K562 (cell line): ENCODE data around the gene PDCD1LG2. TPM values are rescaled to one million over a fixed set of nuclear protein-coding genes. Genes with fewer than 3 reads are reported as not detected.

ENCODE experiments used
- ATAC-seq: fragments of 200-7000 bp; cut with Tn5 transposase; 3 replicates; pipeline ENCODE4 v1.9.1; 2020; ENCODE audit warnings: moderate library complexity
- BruUV-seq: library from RNA; stranded (reverse); fragments of 400-500 nt; replicated peaks from 2 replicates; lab custom pipeline; 2021; lab: Mats Ljungman, UMichigan
- CTCF ChIA-PET: fragments of 300-600 bp; formaldehyde crosslinking; extraction: SDS; loops from one replicate; lab custom pipeline; 2021; ENCODE audit warnings: low intra/inter-chr PET ratio; lab: Yijun Ruan, JAX
- POLR2A ChIA-PET: fragments of 300-600, 350-650 bp; sonication (Branson Sonifier 250); formaldehyde crosslinking; extraction: SDS; loops from one replicate; lab custom pipeline; 2021; ENCODE audit warnings: antibody characterized with exemption, inconsistent platforms; lab: Yijun Ruan, JAX
- DNase-seq, 4 experiments: peaks; one replicate each; pipeline versions ENCODE4 v3.0.0 to v3.0.0-alpha.2; 2011 to 2018; ENCODE audit warnings: low spot score in 3 of 4, mixed read lengths in 3 of 4; ENCODE audit errors: extremely low read depth in 1 of 4
- FAIRE-seq: peaks from 2 replicates; lab custom pipeline; 2011; peaks lifted over from hg19 to GRCh38; lab: Jason Lieb, UNC
- H2AFZ ChIP-seq: 2 replicates; pipeline ENCODE4 v1.6.0; 2011; ENCODE audit warnings: low read depth, low read length, control low read depth, inconsistent platforms
- H3K27ac ChIP-seq: fragments of 200-600 bp; 3 replicates; pipeline ENCODE4 v1.8.0; 2011; ENCODE audit warnings: low read depth, mild to moderate bottlenecking, control low read depth, inconsistent platforms, low read length, moderate library complexity, mixed read lengths; ENCODE audit errors: extremely low read depth
- H3K27me3 ChIP-seq, 2 experiments: fragments of 300-600 bp in 1 of 2; 2 replicates in 1 of 2; 3 replicates in 1 of 2; pipeline versions ENCODE4 v1.6.0 to v1.8.0; 2011; ENCODE audit warnings: inconsistent platforms in 2 of 2, low read length in 2 of 2, mild to moderate bottlenecking in 1 of 2, mixed read lengths in 1 of 2, moderate library complexity in 1 of 2; ENCODE audit not compliant: control insufficient read depth in 2 of 2, insufficient read depth in 2 of 2
- H3K36me3 ChIP-seq: fragments of 300-600 bp; 3 replicates; pipeline ENCODE4 v1.8.0; 2011; ENCODE audit warnings: mild to moderate bottlenecking, low read length, inconsistent platforms; ENCODE audit not compliant: control insufficient read depth, insufficient read depth
- H3K4me1 ChIP-seq, 2 experiments: fragments of 200-600 bp in 1 of 2; replicated peaks in 1 of 2; 2 replicates in 1 of 2; 3 replicates in 1 of 2; pipeline versions ENCODE4 v1.5.1 to v1.8.0; 2011; ENCODE audit warnings: inconsistent platforms in 2 of 2, low read length in 2 of 2, mild to moderate bottlenecking in 1 of 2, mixed read lengths in 1 of 2, moderate library complexity in 1 of 2; ENCODE audit not compliant: control insufficient read depth in 2 of 2, insufficient read depth in 2 of 2
- H3K4me2 ChIP-seq: 2 replicates; pipeline ENCODE4 v1.6.1; 2011; ENCODE audit warnings: low read length, control low read depth, inconsistent platforms, mixed read lengths; ENCODE audit not compliant: insufficient read depth
- H3K4me3 ChIP-seq: fragments of 200-600 bp; sonication (generic), shearing (Covaris generic); 2 replicates; pipeline ENCODE4 v1.5.1; 2016; ENCODE audit warnings: control low read depth, inconsistent platforms
- H3K79me2 ChIP-seq: fragments of 200-600 bp; 3 replicates; pipeline ENCODE4 v1.8.0; 2011; ENCODE audit warnings: low read length, inconsistent platforms; ENCODE audit not compliant: control insufficient read depth, insufficient read depth
- H3K9ac ChIP-seq, 2 experiments: 2 replicates each; pipeline versions ENCODE4 v1.6.0 to v1.6.1; 2011; ENCODE audit warnings: low read depth in 2 of 2, low read length in 2 of 2, control low read depth in 1 of 2, inconsistent platforms in 1 of 2, mild to moderate bottlenecking in 1 of 2, mixed read lengths in 1 of 2; ENCODE audit not compliant: insufficient read depth in 1 of 2
- H3K9me1 ChIP-seq: one replicate; pipeline ENCODE4 v1.6.0; 2011; ENCODE audit warnings: inconsistent platforms, mild to moderate bottlenecking, low read length, moderate library complexity; ENCODE audit not compliant: control insufficient read depth, insufficient read depth
- H3K9me3 ChIP-seq: replicated peaks from 2 replicates; pipeline ENCODE4 v1.5.1; 2011; ENCODE audit warnings: low read depth, low read length, inconsistent platforms; ENCODE audit not compliant: control insufficient read depth, insufficient read depth
- H4K20me1 ChIP-seq: replicated peaks from 2 replicates; pipeline ENCODE4 v1.6.1; 2011; ENCODE audit warnings: low read length, inconsistent platforms, mixed read lengths; ENCODE audit not compliant: control insufficient read depth, insufficient read depth
- NCOA1 ChIP-seq: fragments of 450-650 bp; IDR thresholded peaks from 2 replicates; pipeline ENCODE4 v1.6.1; 2016; ENCODE audit warnings: low read depth
- SNRNP70 ChIP-seq: fragments of 200-400 bp; formaldehyde crosslinking; optimal IDR thresholded peaks from 2 replicates; pipeline ENCODE3; 2017; ENCODE audit warnings: low read depth, low read length
- whole genome bisulfite sequencing: fragments of 100-300 bp; shearing (Covaris generic); methylation state at CpG from one replicate; pipeline ENCODE4 v1.1.6; 2016; ENCODE audit warnings: low coverage, mixed read lengths; ENCODE audit not compliant: insufficient coverage; ENCODE audit errors: missing lambda C conversion rate; 5-methylcytosine and 5-hydroxymethylcytosine counted together
- in situ Hi-C: fragments of 300-500 bp; cut with MboI; formaldehyde crosslinking; loops from 4 replicates; pipeline ENCODE4 v1.15.0; 2018; ENCODE audit warnings: inconsistent platforms, mixed read lengths
- intact Hi-C: fragments of 100-400 bp; cut with micrococcal nuclease; formaldehyde crosslinking; loops from 2 replicates; pipeline ENCODE4 v1.14.2; 2022
- polyA plus RNA-seq, 8 experiments: library from polyadenylated mRNA; depleted of rRNA in 4 of 8; stranded (reverse) in 5 of 8; unstranded in 3 of 8; fragments of >200 nt; fragmentation: Nextera tagmentation in 2 of 8; fragmentation: Illumina TruSeq in 1 of 8; extraction: Ambion mirVana in 2 of 8; extraction: Trizol in 1 of 8; gene quantifications; 2 replicates each; pipeline versions ENCODE4 v1.2.1 to v1.2.3, GENCODE V29; 2011 to 2014; ENCODE audit warnings: inconsistent platforms in 1 of 8, missing spikeins in 1 of 8
- total RNA-seq, 7 experiments: library from RNA; depleted of rRNA in 6 of 7; stranded (reverse); fragments of >200 nt in 6 of 7; fragmentation: Illumina TruSeq in 2 of 7; extraction: Trizol in 2 of 7; gene quantifications; 2 replicates each; pipeline versions ENCODE4 v1.2.1 to v1.2.3, GENCODE V29; 2011 to 2021; ENCODE audit warnings: low replicate concordance in 1 of 7
- TF ChIP-seq, protein P1 (sequence below): fragments of 250-450 bp; sonication (Bioruptor Pico); IDR thresholded peaks from 2 replicates; pipeline ENCODE4 v1.4.0; 2020
- TF ChIP-seq, protein P2 (sequence below): sonication (generic); formaldehyde crosslinking; IDR thresholded peaks from 2 replicates; pipeline ENCODE4 v1.8.0; 2023; ENCODE audit warnings: mild to moderate bottlenecking, missing genetic modification reagents
- TF ChIP-seq, protein P3 (sequence below): sonication (generic); formaldehyde crosslinking; IDR thresholded peaks from 2 replicates; pipeline ENCODE4 v1.8.1; 2022; ENCODE audit warnings: missing genetic modification reagents
- TF ChIP-seq, protein P4 (sequence below), 3 experiments: IDR thresholded peaks in 2 of 3; conservative IDR thresholded peaks in 1 of 3; 2 replicates each; pipeline ENCODE4 v1.5.1; 2011 to 2012; ENCODE audit warnings: low read length in 3 of 3, mild to moderate bottlenecking in 3 of 3, control low read depth in 2 of 3, improper control_type of control experiment in 1 of 3, inconsistent platforms in 1 of 3, low read depth in 1 of 3, mixed read lengths in 1 of 3, moderate library complexity in 1 of 3; ENCODE audit not compliant: insufficient read depth in 2 of 3

PDCD1LG2 gene
- total and polyA plus RNA-seq, 9 of the 15 experiments (the other 6 are each of a cell fraction or from before 2014, with no cell fraction given), result not detected

DNA sequence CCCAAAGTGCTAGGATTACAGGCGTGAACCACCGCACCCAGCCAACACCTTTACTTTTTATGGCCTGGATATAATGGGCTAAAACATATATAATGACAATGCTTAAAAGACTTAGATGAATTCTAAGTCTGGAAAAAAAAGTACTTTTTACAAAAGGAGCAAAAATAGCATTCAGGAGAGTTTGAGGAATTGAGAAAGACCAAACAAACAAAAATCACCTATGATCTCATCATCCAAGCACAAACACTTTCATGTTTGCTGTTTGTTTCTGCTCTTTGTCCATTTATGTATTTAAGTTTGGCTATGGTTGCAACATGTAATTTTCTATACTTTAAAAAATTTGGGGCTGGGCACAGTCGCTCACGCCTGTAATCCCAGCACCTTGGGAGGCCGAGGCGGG lies 63.8 kb downstream of the PDCD1LG2 start:
- Histone ChIP-seq H3K79me2 (no peaks in the 10 kb centered on the region), H3K4me3 (no peak overlapping the region), H3K4me2 (no peak overlapping the region), H3K9ac (no peak overlapping the region), H2AFZ (no peak overlapping the region), H3K27ac (no peak overlapping the region), H3K27me3 (no peaks in the 10 kb centered on the region), H3K9me3 (no peaks in the 10 kb centered on the region), H3K36me3 (no peaks in the 10 kb centered on the region), H3K9me1 (no peaks in the 10 kb centered on the region), H4K20me1 (no peaks in the 10 kb centered on the region), H3K4me1 (0 out of 5 replicates have a peak, but pooled peaks cover 0 to 5% of the 10 kb centered on the region in 2 experiments)
- ChIA-PET CTCF (no interaction called here), POLR2A (no interaction called here)
- FAIRE-seq, result no peak
- no peak for ATAC-seq
- TF ChIP-seq, protein P1, sequence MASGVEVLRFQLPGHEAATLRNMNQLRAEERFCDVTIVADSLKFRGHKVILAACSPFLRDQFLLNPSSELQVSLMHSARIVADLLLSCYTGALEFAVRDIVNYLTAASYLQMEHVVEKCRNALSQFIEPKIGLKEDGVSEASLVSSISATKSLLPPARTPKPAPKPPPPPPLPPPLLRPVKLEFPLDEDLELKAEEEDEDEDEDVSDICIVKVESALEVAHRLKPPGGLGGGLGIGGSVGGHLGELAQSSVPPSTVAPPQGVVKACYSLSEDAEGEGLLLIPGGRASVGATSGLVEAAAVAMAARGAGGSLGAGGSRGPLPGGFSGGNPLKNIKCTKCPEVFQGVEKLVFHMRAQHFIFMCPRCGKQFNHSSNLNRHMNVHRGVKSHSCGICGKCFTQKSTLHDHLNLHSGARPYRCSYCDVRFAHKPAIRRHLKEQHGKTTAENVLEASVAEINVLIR, result no peak
- TF ChIP-seq SNRNP70, result no peak
- 94% methylated on average over 5 of the region's 6 CpGs for WGBS
- BruUV-seq, result no TSS peak
- DNase-seq, result no peak
- in situ Hi-C loops, result no loop called here
- intact Hi-C loops, result no loop called here

DNA sequence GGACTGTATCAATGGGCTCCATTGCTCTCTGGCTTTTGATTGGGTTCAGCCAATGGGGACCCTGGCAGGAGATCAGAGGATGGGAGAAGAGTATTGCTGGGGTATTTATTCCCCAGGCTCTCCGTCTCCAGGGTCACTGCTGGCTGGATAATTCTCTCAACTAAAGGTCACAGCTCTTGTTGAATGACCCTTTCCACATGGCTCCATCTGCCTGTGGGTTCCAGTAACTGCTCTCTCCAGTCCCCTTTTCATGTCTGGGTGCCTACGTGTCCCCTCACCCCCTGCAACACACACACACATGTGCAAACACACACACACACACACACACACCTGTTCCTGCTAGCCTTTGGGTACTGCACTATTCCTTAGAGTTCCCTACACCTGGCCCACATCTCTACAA lies 64.7 kb downstream of the PDCD1LG2 start:
- Histone ChIP-seq H4K20me1 (no peaks in the 10 kb centered on the region), H2AFZ (no peak overlapping the region), H3K9me3 (no peaks in the 10 kb centered on the region), H3K4me1 (no peaks in the 10 kb centered on the region), H3K4me3 (no peak overlapping the region), H3K27me3 (no peaks in the 10 kb centered on the region), H3K4me2 (no peak overlapping the region), H3K9me1 (no peaks in the 10 kb centered on the region), H3K9ac (no peak overlapping the region), H3K36me3 (no peaks in the 10 kb centered on the region), H3K79me2 (no peaks in the 10 kb centered on the region), H3K27ac (no peak overlapping the region)
- ATAC-seq, result no peak
- WGBS, result 40% methylated on average over 2 of the region's 2 CpGs
- FAIRE-seq, result no peak
- ChIA-PET POLR2A (interaction anchor here (0.7 kb wide), 1 partner anchor 203 kb away, joined by 3 read pairs; no protein-coding TSS in a partner anchor), CTCF (interaction anchor here (0.9 kb wide), 1 partner anchor 125 kb away, joined by 3 read pairs; no protein-coding TSS in a partner anchor)
- BruUV-seq, result no TSS peak
- DNase-seq, result no peak
- intact Hi-C loops, result no loop called here
- in situ Hi-C loops, result loop anchor here (25.0 kb wide), 1 partner anchor 388 kb away; the partner anchor contains the start of gene INSL6
- TF ChIP-seq, protein P1, result no peak
- TF ChIP-seq, protein P2, sequence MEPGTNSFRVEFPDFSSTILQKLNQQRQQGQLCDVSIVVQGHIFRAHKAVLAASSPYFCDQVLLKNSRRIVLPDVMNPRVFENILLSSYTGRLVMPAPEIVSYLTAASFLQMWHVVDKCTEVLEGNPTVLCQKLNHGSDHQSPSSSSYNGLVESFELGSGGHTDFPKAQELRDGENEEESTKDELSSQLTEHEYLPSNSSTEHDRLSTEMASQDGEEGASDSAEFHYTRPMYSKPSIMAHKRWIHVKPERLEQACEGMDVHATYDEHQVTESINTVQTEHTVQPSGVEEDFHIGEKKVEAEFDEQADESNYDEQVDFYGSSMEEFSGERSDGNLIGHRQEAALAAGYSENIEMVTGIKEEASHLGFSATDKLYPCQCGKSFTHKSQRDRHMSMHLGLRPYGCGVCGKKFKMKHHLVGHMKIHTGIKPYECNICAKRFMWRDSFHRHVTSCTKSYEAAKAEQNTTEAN (CRISPR knock-in tag), result no peak
- TF ChIP-seq NCOA1, result no peak
- TF ChIP-seq, protein P3, sequence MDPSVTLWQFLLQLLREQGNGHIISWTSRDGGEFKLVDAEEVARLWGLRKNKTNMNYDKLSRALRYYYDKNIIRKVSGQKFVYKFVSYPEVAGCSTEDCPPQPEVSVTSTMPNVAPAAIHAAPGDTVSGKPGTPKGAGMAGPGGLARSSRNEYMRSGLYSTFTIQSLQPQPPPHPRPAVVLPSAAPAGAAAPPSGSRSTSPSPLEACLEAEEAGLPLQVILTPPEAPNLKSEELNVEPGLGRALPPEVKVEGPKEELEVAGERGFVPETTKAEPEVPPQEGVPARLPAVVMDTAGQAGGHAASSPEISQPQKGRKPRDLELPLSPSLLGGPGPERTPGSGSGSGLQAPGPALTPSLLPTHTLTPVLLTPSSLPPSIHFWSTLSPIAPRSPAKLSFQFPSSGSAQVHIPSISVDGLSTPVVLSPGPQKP (CRISPR knock-in tag), result no peak
- TF ChIP-seq, protein P4, sequence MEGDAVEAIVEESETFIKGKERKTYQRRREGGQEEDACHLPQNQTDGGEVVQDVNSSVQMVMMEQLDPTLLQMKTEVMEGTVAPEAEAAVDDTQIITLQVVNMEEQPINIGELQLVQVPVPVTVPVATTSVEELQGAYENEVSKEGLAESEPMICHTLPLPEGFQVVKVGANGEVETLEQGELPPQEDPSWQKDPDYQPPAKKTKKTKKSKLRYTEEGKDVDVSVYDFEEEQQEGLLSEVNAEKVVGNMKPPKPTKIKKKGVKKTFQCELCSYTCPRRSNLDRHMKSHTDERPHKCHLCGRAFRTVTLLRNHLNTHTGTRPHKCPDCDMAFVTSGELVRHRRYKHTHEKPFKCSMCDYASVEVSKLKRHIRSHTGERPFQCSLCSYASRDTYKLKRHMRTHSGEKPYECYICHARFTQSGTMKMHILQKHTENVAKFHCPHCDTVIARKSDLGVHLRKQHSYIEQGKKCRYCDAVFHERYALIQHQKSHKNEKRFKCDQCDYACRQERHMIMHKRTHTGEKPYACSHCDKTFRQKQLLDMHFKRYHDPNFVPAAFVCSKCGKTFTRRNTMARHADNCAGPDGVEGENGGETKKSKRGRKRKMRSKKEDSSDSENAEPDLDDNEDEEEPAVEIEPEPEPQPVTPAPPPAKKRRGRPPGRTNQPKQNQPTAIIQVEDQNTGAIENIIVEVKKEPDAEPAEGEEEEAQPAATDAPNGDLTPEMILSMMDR (IDR thresholded peaks at IDR 0.05 in 2 of 3, conservative IDR thresholded peaks at IDR 0.05 in 1 of 3; ENCODE audit: insufficient read depth in 2 of 3, low read depth in 1 of 3, low read length in 3 of 3), result peak in 2 of 3 experiments; percentile 14 to 24; a peak in 2 of 6 replicates
